Muscle layer of duodenum (tissue), 2 donors: ENCODE measurements around the gene IGSF21.

ENCODE experiments used
- H3K27ac ChIP-seq: one replicate; pipeline ENCODE4 v1.7.0; 2013; ENCODE audit warnings: mild to moderate bottlenecking, low read length
- H3K27me3 ChIP-seq: one replicate; pipeline ENCODE4 v1.7.0; 2013; ENCODE audit warnings: low read depth, mild to moderate bottlenecking, control low read depth, low read length
- H3K36me3 ChIP-seq, 2 donors: one replicate each; pipeline ENCODE4 v1.7.0; 2013; ENCODE audit warnings: low read length in 2 of 2, control low read depth in 1 of 2, mild to moderate bottlenecking in 1 of 2; ENCODE audit not compliant: insufficient read depth in 2 of 2, control insufficient read depth in 1 of 2
- H3K4me1 ChIP-seq, 2 donors: one replicate each; pipeline ENCODE4 v1.7.0; 2013; ENCODE audit warnings: low read length in 2 of 2, mild to moderate bottlenecking in 2 of 2, control low read depth in 1 of 2, moderate library complexity in 1 of 2; ENCODE audit not compliant: insufficient read depth in 2 of 2, control insufficient read depth in 1 of 2
- H3K4me3 ChIP-seq, 2 donors: one replicate each; pipeline ENCODE4 v1.7.0; 2013; ENCODE audit warnings: low read length in 2 of 2, low read depth in 1 of 2, mild to moderate bottlenecking in 1 of 2
- H3K9me3 ChIP-seq, 2 donors: one replicate each; pipeline ENCODE4 v1.7.0; 2013; ENCODE audit warnings: low read length in 2 of 2, control low read depth in 1 of 2, mild to moderate bottlenecking in 1 of 2; ENCODE audit not compliant: control insufficient read depth in 1 of 2
- donor health status: healthy.

The IGSF21 gene

DNA sequence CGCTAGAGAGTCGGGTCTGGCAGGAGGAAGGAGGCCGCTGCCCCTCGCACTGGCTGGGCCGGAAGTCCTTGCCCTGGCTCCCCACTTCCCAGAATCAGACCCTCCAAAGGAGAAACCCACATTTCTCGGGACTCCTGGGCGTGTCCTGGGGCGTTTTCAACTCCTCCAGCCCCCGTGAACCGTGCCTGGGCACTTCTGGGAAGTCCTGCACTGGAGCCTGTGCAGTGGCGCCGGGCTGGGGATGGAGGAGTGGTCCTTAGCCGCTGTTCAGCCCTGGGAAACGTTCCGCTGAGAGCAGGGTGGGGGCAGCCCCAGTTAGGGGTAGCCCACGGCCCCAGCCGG lies 3.0 kb downstream of the IGSF21 start:
- Histone ChIP-seq H3K27me3 (peaks cover 44% of the 10 kb centered on the region), H3K36me3 (no peaks in the 10 kb centered on the region), H3K27ac (no peak overlapping the region), H3K4me3 (peak overlapping the region in 1 of 2 donors; percentile 49), H3K9me3 (no peaks in the 10 kb centered on the region), H3K4me1 (peaks cover 0 to 22% of the 10 kb centered on the region in 2 donors)

DNA sequence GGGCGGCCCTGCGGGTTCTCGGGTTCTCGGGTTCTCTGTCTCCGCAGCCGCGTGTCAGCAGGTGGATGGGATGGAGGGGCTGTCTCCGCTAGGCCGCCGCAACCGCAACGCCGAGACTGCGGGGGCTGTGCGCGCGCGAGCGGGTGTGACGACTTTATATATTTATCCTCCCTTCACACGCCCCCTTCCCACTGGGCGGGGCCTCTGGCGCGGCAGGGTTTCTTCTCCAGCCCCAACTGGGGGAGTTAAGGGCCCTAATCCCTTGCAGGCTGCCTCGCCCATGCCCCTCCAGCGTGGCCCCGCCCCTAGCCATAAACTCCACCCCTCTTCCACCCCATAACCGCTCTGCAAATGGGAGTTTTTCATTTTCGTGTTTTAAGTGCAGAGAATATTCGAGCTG lies 3.4 kb downstream of the IGSF21 start:
- Histone ChIP-seq H3K27me3 (peaks cover 44% of the 10 kb centered on the region), H3K36me3 (no peaks in the 10 kb centered on the region), H3K9me3 (no peaks in the 10 kb centered on the region), H3K4me3 (peak overlapping the region in 1 of 2 donors; percentile 49), H3K4me1 (peaks cover 0 to 22% of the 10 kb centered on the region in 2 donors), H3K27ac (no peak overlapping the region)

DNA sequence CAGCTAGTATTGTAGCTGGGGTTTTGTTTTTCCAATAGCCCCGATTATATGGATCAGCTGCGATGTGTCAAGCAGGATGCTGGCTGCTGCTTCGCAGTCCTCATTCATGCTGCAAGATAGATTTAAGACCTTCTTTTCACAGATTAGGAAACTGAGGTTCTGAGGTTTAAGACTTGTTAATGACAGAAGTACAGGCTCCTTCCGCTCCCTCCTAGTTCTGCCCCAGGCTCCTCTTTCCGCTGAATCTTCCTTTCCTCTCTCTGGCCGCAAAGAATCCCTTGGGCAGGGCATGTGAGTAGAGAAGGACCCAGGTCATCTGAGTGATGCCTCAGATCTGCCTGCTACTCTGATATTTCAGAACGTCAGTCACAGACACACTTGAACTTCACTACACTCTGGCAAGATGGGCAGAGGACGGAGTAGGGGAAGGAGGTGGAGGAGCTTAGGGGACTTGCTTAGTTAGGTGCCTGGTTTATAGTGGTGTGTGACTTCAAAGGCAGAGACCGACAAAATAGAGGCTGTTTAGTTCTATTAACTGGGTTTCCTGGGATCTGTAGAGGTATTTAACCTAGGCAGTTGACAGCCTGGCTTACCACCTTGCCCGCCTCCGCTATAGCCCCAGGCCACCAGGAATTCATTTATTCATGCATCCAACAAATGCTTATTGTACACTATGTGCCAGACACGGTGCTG lies 4.2 kb downstream of the IGSF21 start:
- H3K4me3 ChIP-seq, result no peak overlapping the region
- H3K27ac ChIP-seq, result no peak overlapping the region
- no peaks in the 10 kb centered on the region for H3K9me3 ChIP-seq
- no peaks in the 10 kb centered on the region for H3K36me3 ChIP-seq
- H3K27me3 ChIP-seq, result peaks cover 42% of the 10 kb centered on the region
- H3K4me1 ChIP-seq, result peaks cover 0 to 22% of the 10 kb centered on the region in 2 donors

DNA sequence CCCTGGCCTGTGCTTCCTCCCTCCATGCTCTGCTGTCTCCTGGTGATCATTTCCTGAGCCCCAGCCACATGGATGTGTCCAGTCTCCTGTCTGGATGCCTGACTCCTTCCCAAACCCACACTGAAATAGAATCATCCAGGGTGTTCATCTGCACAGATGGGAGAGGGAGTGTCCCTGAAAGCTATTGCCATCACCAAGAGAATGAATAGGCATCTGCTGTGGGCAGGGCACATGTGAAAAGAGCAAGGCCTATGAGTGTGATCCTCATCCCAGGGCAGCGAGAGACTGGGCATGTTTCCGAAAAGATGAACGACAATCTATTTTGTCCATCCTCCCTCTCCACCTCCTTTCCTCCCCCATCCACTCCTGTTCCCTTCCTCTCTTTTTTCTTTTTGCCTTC lies 5.0 kb downstream of the IGSF21 start:
- Histone ChIP-seq H3K36me3 (no peaks in the 10 kb centered on the region), H3K27ac (no peak overlapping the region), H3K9me3 (no peaks in the 10 kb centered on the region), H3K4me1 (peaks cover 0 to 22% of the 10 kb centered on the region in 2 donors), H3K27me3 (peaks cover 38% of the 10 kb centered on the region), H3K4me3 (no peak overlapping the region)

DNA sequence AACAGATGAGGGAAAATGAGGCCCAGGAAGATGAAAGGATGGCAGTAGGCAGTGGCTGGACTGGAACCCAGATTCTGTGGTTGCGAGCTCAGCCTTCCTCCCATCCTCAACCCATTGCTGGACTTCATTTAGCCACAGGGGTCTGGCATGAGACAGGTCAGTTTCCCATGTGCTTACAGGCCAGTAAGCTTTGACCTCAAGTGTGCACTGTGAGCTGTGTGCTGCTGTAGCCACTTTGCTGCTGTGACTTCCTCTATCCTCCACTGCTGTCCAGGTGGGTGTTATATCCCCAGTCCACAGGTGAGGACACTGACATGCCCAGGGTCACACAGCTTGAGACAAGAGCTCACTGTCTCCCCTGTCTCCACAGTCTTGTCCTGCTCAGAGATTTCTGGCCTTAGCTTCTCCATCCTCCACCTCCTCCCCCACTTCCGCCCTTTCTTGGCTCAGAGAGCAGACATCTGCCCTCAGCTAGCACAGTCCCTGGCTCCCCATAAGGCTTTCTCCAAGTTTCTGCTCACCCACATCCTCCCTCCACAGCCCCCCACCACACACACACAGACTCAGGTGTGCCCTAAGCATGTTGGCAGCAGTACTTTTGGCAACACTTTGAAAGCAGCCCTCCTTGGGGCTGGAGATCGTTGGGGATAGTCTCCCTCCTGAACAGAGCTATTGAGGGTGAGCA lies 7.3 kb downstream of the IGSF21 start:
- H3K4me3 ChIP-seq, result no peak overlapping the region
- no peak overlapping the region for H3K27ac ChIP-seq
- H3K4me1 ChIP-seq, result peaks cover 0 to 13% of the 10 kb centered on the region in 2 donors
- H3K27me3 ChIP-seq, result peaks cover 20% of the 10 kb centered on the region
- no peaks in the 10 kb centered on the region for H3K9me3 ChIP-seq
- no peaks in the 10 kb centered on the region for H3K36me3 ChIP-seq

DNA sequence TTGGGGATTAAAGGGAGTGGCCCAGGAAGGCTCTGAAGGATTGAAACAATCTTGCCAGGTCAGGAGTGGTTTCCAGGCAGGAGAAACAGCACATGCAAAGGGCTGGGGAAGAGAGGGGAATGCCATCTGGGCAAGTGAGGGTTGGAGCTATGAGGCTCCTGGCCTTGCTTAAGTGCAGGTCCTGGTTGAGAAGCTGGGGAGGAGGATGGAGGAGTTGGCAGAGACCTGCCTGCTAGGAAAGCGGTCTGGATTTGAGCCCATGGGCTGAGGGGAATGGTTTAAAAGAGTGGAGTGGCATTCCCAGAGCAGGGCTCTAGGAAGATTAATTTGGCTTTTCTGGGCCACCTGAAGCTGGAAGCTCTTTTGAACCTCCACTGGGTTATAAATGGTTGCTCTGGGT lies 9.2 kb downstream of the IGSF21 start:
- no peaks in the 10 kb centered on the region for H3K9me3 ChIP-seq
- peaks cover 10% of the 10 kb centered on the region for H3K27me3 ChIP-seq
- no peaks in the 10 kb centered on the region for H3K4me1 ChIP-seq
- no peaks in the 10 kb centered on the region for H3K36me3 ChIP-seq
- H3K27ac ChIP-seq, result no peak overlapping the region
- H3K4me3 ChIP-seq, result no peak overlapping the region

DNA sequence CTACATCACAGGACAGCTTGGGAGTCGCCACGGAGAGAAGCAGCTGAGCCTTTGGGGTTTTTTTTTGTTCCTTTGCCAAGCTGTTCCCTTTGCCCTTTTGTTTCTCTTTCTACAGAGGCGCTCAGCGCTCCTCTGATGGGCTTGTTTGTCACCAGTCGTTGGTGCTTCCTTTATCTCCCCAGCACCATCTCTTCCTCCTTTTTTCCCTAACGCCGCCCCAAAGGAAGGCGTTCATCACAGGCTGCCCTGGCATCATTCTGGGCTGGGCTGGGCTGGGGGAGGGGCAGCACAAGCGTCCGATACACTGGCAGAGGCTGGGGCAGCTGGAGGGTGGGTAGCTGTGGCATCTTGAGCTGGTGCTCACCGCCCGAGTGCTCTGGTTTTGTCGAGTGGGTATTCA lies 10.5 kb downstream of the IGSF21 start:
- Histone ChIP-seq H3K9me3 (no peaks in the 10 kb centered on the region), H3K27me3 (peaks cover 3% of the 10 kb centered on the region), H3K36me3 (no peaks in the 10 kb centered on the region), H3K4me1 (no peaks in the 10 kb centered on the region), H3K27ac (no peak overlapping the region), H3K4me3 (no peak overlapping the region)

DNA sequence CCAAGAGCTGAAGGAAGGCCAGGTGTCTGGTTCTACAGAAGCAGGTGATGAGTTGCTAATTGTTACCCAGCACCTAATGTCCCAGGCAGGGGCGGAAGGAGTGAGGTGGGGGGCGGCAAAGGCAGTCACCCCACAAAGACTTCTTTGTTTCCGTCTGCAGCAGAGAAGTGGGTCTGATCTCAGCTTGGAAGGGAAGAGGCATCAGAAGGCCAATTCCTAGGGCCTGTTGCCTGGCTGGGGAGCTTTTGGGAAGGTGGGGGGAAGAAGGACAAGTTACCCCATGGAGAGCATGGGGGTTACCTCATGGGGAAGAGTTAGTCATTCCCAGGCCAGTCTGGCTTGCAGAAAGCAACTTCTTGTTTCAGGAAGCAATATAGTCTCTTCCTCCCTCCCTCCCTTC lies 10.9 kb downstream of the IGSF21 start:
- no peaks in the 10 kb centered on the region for H3K4me1 ChIP-seq
- H3K9me3 ChIP-seq, result no peaks in the 10 kb centered on the region
- no peak overlapping the region for H3K4me3 ChIP-seq
- no peak overlapping the region for H3K27ac ChIP-seq
- peaks cover 3% of the 10 kb centered on the region for H3K27me3 ChIP-seq
- H3K36me3 ChIP-seq, result no peaks in the 10 kb centered on the region

DNA sequence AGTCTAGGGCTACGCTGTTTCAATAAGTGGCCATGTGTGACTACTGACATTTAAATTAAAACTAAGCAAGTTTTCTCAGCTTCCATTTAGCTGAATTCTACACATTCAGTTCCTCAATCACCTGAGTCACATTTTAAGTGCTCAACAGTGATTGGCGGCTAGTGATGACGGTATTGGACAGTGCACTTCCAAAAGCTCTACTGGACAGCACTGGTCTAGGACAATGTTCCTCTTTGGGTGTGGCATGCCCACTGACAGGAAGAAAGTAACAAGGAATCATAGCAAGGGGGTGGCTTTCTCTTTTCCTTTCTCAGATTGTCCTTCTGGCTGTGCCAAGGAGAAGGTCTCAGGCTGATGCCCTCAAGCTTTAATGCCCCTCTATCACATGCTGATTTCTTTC lies 11.7 kb downstream of the IGSF21 start:
- no peaks in the 10 kb centered on the region for H3K9me3 ChIP-seq
- peaks cover 3% of the 10 kb centered on the region for H3K27me3 ChIP-seq
- no peak overlapping the region for H3K27ac ChIP-seq
- no peaks in the 10 kb centered on the region for H3K36me3 ChIP-seq
- no peak overlapping the region for H3K4me3 ChIP-seq
- no peaks in the 10 kb centered on the region for H3K4me1 ChIP-seq

DNA sequence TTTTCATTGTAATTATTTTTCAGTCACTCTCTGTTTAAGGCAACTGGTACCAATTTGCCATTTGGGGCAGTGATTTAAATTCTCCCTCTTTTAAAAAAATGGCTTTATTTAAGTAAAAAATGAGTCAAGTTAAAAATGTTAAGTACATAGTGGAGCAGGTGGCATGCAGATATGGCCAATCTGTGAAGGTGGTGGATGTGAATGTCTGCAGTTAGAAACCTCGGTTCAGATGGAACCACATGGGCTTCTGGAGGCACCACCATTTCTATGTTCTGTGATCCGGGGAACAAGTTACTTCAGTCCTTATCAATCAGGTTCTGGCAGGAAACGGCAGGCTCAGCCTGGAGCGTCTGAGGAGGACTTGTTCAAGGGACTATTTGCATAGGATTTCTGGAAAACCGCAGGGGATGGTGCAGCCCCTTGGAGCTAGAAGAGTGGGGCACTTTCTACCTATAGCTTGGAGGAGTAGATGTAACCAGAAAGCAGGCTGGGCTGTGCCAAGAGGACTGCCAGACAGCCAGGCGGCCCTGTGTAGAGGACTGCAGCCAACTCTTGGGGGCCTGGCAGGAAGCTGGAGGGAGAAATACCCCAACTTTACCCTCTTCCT lies 12.3 kb downstream of the IGSF21 start:
- H3K27me3 ChIP-seq, result peaks cover 3% of the 10 kb centered on the region
- H3K27ac ChIP-seq, result no peak overlapping the region
- H3K4me1 ChIP-seq, result no peaks in the 10 kb centered on the region
- H3K4me3 ChIP-seq, result no peak overlapping the region
- no peaks in the 10 kb centered on the region for H3K9me3 ChIP-seq
- H3K36me3 ChIP-seq, result no peaks in the 10 kb centered on the region

DNA sequence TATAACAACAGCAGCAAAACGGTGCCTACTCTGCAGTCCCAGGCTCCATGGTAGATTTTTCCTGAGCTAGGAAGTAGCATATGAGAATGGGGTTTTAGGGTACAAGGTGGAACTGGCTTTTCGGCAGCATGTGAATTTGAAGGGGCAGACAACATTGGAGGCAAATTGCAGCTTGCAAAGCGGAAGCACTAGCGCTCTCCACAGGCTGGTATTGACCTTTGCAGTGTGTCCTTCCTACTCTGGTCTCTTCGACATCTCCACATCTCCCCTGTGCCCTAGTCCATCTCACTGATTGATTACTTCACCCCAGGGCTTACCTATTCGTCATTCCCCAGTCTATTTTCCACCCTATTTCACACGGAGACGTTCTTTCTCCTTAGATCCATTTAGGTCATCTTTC lies 13.0 kb downstream of the IGSF21 start:
- Histone ChIP-seq H3K9me3 (no peaks in the 10 kb centered on the region), H3K27me3 (peaks cover 3% of the 10 kb centered on the region), H3K36me3 (no peaks in the 10 kb centered on the region), H3K27ac (no peak overlapping the region), H3K4me3 (no peak overlapping the region), H3K4me1 (no peaks in the 10 kb centered on the region)
